Stimulated activated CD4-positive, alpha-beta T cell treated with anti-CD3 and anti-CD28 coated beads, Interleukin-1b, Interleukin-23, amount 100 ng/mL, for 48 hours (primary cell): Measurements from ENCODE around the gene CGN.

Experiments used
- DNase-seq: peaks from one replicate; pipeline ENCODE4 v3.0.0-alpha.2; 2020

CGN gene, protein sequence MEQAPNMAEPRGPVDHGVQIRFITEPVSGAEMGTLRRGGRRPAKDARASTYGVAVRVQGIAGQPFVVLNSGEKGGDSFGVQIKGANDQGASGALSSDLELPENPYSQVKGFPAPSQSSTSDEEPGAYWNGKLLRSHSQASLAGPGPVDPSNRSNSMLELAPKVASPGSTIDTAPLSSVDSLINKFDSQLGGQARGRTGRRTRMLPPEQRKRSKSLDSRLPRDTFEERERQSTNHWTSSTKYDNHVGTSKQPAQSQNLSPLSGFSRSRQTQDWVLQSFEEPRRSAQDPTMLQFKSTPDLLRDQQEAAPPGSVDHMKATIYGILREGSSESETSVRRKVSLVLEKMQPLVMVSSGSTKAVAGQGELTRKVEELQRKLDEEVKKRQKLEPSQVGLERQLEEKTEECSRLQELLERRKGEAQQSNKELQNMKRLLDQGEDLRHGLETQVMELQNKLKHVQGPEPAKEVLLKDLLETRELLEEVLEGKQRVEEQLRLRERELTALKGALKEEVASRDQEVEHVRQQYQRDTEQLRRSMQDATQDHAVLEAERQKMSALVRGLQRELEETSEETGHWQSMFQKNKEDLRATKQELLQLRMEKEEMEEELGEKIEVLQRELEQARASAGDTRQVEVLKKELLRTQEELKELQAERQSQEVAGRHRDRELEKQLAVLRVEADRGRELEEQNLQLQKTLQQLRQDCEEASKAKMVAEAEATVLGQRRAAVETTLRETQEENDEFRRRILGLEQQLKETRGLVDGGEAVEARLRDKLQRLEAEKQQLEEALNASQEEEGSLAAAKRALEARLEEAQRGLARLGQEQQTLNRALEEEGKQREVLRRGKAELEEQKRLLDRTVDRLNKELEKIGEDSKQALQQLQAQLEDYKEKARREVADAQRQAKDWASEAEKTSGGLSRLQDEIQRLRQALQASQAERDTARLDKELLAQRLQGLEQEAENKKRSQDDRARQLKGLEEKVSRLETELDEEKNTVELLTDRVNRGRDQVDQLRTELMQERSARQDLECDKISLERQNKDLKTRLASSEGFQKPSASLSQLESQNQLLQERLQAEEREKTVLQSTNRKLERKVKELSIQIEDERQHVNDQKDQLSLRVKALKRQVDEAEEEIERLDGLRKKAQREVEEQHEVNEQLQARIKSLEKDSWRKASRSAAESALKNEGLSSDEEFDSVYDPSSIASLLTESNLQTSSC

DNA sequence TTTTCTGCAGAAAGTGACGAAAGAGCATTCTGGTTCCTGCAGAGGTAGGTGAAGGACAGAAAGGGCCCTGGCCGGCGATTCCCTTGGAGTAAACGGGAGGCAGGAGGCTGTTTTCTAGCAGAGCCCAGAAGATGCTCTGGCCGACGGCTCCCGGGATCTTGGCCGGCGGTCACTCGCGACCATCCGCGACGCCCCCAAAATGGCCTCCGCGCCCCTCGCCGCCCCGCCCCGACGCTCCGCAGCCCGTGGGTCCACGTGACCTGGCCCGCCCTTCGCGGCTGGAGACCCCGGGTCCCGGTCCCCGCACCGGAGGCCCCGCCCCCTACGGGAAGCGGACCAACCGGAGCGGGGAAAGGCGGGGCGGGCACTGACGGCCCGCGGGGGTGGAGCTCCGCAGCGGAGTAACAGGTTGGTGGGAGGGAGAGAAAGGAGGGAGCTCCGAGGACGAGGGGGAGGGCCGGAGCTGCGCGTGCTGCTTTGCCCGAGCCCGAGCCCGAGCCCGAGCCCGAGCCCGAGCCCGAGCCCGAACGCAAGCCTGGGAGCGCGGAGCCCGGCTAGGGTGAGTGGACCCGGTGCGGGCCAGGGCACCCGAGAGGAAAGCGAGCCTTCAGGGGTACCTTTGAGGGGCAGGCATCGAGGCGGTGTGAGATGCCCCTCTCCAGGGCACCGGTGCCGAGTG lies at the start of gene CGN:
TSS of gene CGN (plus strand) at position 431 of the 679 bp plus-strand sequence. CDS start 7,133 bp downstream, outside the sequence.
- DNase-seq: peak; percentile 82

- DNase-seq: no peak
Observed at GRCh38 chr1:151461694-151462093, 49.5 kb upstream of the CGN start.

DNA sequence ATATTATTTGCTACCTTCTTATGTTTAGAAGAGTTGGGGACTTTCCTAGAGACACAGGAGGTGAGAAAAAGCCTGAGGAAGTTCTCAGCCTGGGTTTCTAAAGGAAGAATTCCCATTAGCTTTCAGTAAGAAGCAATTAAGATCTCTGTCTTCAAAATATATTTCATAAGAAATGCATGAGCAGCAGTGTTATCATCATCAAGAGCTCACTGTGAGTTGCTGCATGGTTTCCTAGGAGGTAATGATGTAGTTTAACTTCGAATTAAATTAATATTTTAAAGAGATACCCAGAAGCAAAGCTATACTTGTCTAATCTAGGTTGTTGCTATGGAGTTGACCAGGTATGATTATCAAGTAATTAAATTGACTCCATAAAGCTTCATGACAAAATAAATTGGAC lies 46.2 kb upstream of the CGN start:
- DNase-seq: no peak

GRCh38 chr1:151472856-151473731 lies 38.1 kb upstream of the CGN start:
- peak; percentile 32 for DNase-seq

- no peak for DNase-seq
Observed at GRCh38 chr1:151474745-151475144, 36.4 kb upstream of the CGN start.

- peak; percentile 62 for DNase-seq
Observed at GRCh38 chr1:151475175-151475574, 36.0 kb upstream of the CGN start.

DNA sequence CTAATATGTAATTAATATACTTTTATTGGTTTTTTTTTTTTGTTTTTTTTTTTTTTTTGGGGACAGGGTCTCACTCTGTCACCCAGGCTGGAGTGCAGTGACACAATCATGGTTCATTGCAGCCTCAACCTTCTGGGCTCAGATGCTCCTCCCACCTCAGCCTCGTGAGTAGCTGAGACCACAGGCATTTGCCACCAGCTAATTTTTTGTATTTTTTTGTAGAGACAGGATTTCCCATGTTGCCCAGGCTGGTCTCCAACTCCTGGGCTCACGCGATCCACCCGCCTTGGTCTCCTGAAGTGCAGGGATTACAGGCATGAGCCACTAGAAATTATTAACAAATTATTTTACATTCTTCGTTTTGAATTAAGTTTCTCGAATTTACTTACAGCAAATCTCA lies 35.1 kb upstream of the CGN start:
- DNase-seq: no peak

DNA sequence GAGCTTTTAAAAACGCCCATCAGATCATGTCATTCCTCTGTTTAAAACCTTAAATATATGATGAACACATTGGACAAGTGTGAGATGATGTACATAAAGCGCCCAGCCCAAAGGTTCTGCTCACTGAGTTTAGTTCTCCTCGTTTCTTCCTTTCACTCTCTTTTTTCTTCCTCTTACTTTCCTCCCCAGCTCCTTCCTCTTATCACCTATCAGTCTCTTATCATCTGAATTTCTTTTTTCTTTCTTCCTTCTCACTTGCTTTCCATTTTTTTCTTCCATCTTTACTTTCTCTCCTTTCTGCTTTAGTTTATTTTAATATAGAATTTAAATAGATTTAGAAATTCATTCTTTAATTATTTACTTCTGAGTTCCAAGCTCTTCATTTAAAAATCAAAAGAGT lies 34.1 kb upstream of the CGN start:
- no peak for DNase-seq

DNA sequence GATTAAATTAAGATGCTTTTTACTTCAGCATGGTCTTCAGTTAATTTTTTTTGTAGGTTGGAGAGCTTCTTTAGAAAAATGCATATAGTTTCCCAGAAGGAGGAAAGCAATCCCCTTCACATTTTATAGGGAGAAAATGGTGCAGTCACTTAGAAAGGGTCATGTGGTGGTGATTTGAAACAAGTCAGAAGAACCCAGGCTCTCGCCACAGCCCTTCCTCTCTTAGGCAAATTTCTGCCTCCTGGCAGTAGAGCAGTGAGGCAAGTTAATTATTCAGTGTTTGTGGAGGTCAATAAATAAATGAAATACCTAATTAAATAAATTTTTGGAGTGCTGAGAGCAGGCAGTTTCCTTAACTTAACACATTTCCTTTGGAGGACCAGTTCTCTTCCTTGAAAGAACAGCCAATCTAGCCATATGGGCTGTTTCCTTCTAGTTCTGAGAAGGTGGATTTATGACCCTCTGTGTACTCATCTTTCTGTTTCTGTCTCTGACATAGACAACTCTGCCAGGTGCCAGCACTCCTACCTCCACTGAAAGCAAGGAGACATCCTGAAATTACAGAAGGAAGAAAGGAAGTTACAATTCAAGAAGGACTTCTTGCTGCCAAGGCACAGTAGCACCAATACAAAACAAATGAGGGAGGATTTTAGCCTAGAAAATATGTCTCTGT lies 32.9 kb upstream of the CGN start:
- DNase-seq: no peak

DNA sequence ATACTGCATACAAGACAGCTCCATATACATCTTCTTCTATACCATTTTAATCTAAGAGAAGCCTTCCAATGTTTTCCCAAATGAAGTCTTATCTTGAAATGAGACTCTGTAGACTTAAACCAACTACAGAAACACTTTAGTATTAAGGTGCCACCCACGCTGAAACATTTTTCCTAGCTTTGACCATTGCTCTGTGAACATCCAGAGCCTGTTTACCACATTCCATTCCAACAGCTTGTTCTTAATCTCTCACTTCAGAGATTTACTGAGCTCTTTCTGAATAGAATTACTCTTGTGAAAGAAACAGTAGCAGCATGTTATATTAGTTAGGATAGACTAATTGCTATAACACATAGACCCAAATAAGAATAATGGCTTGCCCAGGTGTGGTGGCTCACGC lies 32.3 kb upstream of the CGN start:
- no peak for DNase-seq

- DNase-seq: no peak
Observed at GRCh38 chr1:151479462-151479861, 31.7 kb upstream of the CGN start.

- no peak for DNase-seq
Observed at GRCh38 chr1:151482017-151482416, 29.2 kb upstream of the CGN start.

- no peak for DNase-seq
Observed at GRCh38 chr1:151485685-151486255, 25.4 kb upstream of the CGN start.

GRCh38 chr1:151486557-151486956 lies 24.6 kb upstream of the CGN start:
- DNase-seq: no peak

GRCh38 chr1:151491641-151492040 lies 19.5 kb upstream of the CGN start:
- no peak for DNase-seq

- no peak for DNase-seq
Observed at GRCh38 chr1:151492120-151492519, 19.1 kb upstream of the CGN start.

GRCh38 chr1:151493042-151493441 lies 18.1 kb upstream of the CGN start:
- DNase-seq: no peak

DNA sequence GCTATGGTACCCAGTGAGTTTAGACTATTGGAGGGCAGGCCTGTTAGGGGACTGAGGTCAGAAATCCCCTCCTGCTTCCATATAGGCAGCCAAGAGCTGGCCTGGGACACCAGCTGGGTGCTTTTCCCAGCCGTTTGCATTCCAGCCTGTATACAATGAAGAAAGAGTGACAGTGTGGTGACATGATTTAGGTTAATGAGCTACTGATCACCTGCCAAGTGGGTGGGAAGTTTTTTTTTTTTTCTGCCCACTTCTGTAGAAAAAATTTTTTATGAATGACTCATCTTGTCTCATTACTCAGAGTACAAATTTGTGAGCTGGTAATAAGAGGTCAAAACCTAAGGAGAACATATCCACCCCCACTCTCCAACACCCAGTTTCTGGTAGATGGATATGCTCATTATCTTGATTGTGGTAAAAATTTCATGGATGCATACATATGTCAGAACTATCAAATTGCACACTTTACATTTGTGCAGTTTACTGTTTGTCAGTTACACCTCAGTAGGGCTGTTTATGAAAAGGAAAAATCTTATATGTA lies 16.4 kb upstream of the CGN start:
- DNase-seq: no peak

- no peak for DNase-seq
Observed at GRCh38 chr1:151495316-151495715, 15.9 kb upstream of the CGN start.

GRCh38 chr1:151499365-151499764 lies 11.8 kb upstream of the CGN start:
- DNase-seq: no peak
